Testis (tissue), 5 donors: ENCODE data around the gene CYP4X1. TPM values are rescaled to one million over a fixed set of nuclear protein-coding genes. Genes with fewer than 3 reads are reported as not detected.
"Not testable (repeated sequence)": the region's sequence is repeated elsewhere in the genome, so short reads cannot be mapped to it uniquely, and the experiment has no call there.

Source experiments
- DNase-seq: peaks from one replicate; pipeline ENCODE4 v3.0.0-alpha.2; 2019
- H3K27ac ChIP-seq, 2 donors: fragments of 200-600 bp; sonication (generic); one replicate each; pipeline ENCODE4 v1.5.1; 2019
- H3K27me3 ChIP-seq: fragments of 200-600 bp; sonication (generic); one replicate; pipeline ENCODE4 v1.5.1; 2019
- H3K36me3 ChIP-seq: fragments of 200-600 bp; sonication (generic); one replicate; pipeline ENCODE4 v1.5.1; 2017; ENCODE audit warnings: low read depth; ENCODE audit errors: missing control alignments
- H3K4me1 ChIP-seq: fragments of 200-600 bp; sonication (generic); one replicate; pipeline ENCODE4 v1.5.1; 2019
- H3K4me3 ChIP-seq, 2 donors: fragments of 200-600 bp; sonication (generic); one replicate each; pipeline ENCODE4 v1.5.1; 2017 to 2019
- H3K9me3 ChIP-seq: fragments of 200-600 bp; sonication (generic); one replicate; pipeline ENCODE4 v1.5.1; 2017
- CTCF ChIP-seq, 3 experiments: fragments of 450-650 bp in 2 of 3; fragments of 200-600 bp in 1 of 3; sonication (generic) in 1 of 3; IDR thresholded peaks; one replicate each; pipeline ENCODE4 v1.5.1; 2016 to 2019; ENCODE audit warnings: antibody characterized with exemption in 3 of 3, mild to moderate bottlenecking in 2 of 3, moderate library complexity in 1 of 3
- POLR2A ChIP-seq: fragments of 450-650 bp; IDR thresholded peaks from one replicate; pipeline ENCODE4 v1.6.1; 2017; ENCODE audit warnings: antibody characterized with exemption, mild to moderate bottlenecking, moderate library complexity
- WGBS, 2 donors: methylation state at CpG; one replicate each; pipeline ENCODE4 v1.1.5; 2018; 5-methylcytosine and 5-hydroxymethylcytosine counted together
- intact Hi-C: fragments of 100-400 bp; cut with DNase I; formaldehyde crosslinking; loops from one replicate; pipeline ENCODE4 v1.15.1; 2023; ENCODE audit warnings: low total_unique reads
- long read RNA-seq, 2 donors: transcript quantifications; one replicate each; lab custom pipeline, GENCODE V29; 2026
- polyA plus RNA-seq: library from polyadenylated mRNA; stranded (reverse); fragments of 350-450 nt; fragmentation: Illumina TruSeq; extraction: RNeasy Lipid Tissue Mini Kit (QIAGEN cat#74804); gene quantifications from one replicate; pipeline ENCODE4 v1.2.3, GENCODE V29; 2014; ENCODE audit warnings: low read depth, low replicate concordance; ENCODE audit not compliant: insufficient read depth
- total RNA-seq, 2 donors: library from RNA; depleted of rRNA; stranded (reverse); fragments of >200 nt; gene quantifications; one replicate each; pipeline ENCODE4 v1.2.3, GENCODE V29; 2016

Gene CYP4X1, protein sequence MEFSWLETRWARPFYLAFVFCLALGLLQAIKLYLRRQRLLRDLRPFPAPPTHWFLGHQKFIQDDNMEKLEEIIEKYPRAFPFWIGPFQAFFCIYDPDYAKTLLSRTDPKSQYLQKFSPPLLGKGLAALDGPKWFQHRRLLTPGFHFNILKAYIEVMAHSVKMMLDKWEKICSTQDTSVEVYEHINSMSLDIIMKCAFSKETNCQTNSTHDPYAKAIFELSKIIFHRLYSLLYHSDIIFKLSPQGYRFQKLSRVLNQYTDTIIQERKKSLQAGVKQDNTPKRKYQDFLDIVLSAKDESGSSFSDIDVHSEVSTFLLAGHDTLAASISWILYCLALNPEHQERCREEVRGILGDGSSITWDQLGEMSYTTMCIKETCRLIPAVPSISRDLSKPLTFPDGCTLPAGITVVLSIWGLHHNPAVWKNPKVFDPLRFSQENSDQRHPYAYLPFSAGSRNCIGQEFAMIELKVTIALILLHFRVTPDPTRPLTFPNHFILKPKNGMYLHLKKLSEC
- total RNA-seq, result 10 to 100 TPM in 1 of 2 donors, 1 to 10 TPM in 1; 9.4 to 10.4 TPM
- polyA plus RNA-seq, result 7.5 TPM
- long read RNA-seq, donor 1, partial matches to known transcripts, result 0 of 1 reads
- long read RNA-seq, donor 1, other reads (novel, unspliced or antisense), result 0 of 1 reads
- long read RNA-seq, donor 2, result 0 reads

DNA sequence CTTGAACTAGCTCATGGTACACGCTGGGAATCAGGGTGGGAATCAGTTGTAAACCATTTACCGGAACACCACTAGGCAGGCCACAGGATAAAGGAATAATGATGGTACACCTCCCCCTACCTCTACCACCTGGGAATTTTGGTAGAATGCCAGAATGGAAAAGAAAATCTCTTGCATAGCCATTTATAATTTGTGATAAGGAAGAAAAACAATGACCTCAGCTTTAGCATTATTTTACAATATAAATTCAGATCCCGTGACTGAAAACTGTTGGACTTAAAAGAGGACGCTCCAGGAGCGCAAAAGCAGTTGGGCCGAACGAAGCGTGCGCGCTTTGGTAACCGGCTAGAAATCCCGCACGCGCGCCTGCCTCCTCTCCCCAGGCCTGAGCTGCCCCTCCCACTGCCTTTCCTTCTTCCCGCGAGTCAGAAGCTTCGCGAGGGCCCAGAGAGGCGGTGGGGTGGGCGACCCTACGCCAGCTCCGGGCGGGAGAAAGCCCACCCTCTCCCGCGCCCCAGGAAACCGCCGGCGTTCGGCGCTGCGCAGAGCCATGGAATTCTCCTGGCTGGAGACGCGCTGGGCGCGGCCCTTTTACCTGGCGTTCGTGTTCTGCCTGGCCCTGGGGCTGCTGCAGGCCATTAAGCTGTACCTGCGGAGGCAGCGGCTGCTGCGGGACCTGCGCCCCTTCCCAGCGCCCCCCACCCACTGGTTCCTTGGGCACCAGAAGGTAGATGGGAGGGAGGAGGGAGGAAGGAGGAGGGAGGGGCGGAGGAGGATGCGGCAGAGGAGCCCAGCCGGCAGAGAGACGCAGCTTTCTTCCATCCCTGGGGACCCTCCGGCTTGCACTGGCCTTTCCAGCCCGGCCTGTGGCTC, at the start of gene CYP4X1:
CYP4X1 (plus strand) TSS at position 402 of the 873 bp plus-strand sequence; CDS start at position 551, 149 bp downstream.
- H3K4me1 ChIP-seq, result no peaks in the 10 kb centered on the region
- TF ChIP-seq POLR2A (no peak), CTCF (IDR thresholded peaks at IDR 0.05) (no peak)
- H3K9me3 ChIP-seq, result no peaks in the 10 kb centered on the region
- peak within 1 kb of the TSS; percentile 48 to 70 for H3K27ac ChIP-seq
- peak within 1 kb of the TSS; percentile 37 to 61 for H3K4me3 ChIP-seq
- H3K36me3 ChIP-seq, result no peaks in the 10 kb centered on the region
- intact Hi-C loops, result no loop called here
- DNase-seq, result peak; percentile 65
- no peaks in the 10 kb centered on the region for H3K27me3 ChIP-seq
- WGBS, 2 donors, result 3% methylated on average over 21 to 49 of the region's 49 CpGs

DNA sequence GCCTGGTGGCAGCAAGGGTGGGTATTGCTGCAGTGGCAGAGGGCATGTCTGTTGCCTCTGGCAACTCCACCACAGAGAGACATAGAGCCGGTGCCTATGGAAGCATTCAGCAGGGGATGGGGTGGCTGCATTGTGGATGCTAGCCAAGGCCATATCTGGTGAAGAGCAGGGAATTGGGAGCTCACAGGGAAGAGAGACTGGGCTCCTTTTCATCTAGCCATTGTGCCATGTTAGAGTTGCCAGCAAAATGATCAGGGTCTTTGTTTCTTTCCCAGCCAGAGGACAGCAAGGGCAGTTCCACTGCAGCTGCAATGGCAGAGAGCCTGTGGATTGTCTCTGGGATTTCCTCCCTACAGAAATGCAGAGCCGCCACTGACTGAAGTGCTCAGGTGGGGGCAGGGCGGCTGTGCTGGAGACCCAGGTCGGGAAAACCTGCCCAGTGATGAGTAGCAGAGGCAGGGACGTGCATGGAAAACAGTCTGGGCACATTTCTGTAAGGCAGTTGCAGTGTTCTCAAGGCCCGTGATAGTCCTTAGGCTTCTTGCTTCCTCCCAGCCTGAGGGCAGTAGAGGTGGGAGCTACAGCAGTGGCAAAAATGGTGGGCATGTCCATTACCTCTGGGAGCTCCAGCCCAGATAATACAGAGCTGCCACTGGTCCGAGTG, 40.2 kb upstream of the CYP4X1 start:
- Histone ChIP-seq H3K9me3 (no peaks in the 10 kb centered on the region), H3K36me3 (no peaks in the 10 kb centered on the region), H3K27me3 (no peaks in the 10 kb centered on the region), H3K4me3 (no peak overlapping the region), H3K27ac (no peak overlapping the region), H3K4me1 (no peaks in the 10 kb centered on the region)
- TF ChIP-seq POLR2A, result no peak
- TF ChIP-seq CTCF (IDR thresholded peaks at IDR 0.05), result no peak
- no peak for DNase-seq
- WGBS, 2 donors, result 57 to 65% methylated on average over 4 to 7 of the region's 7 CpGs
- intact Hi-C loops, result no loop called here

- Histone ChIP-seq H3K4me1 (no peaks in the 10 kb centered on the region), H3K27ac (no peak overlapping the region), H3K27me3 (no peaks in the 10 kb centered on the region), H3K4me3 (no peak overlapping the region), H3K36me3 (no peaks in the 10 kb centered on the region), H3K9me3 (no peaks in the 10 kb centered on the region)
- intact Hi-C loops, result no loop called here
- WGBS, 2 donors, result 48% methylated on average over 3 of the region's 3 CpGs; no CpG with 5 or more reads in 1 of the 2 donors
- no peak for DNase-seq
- TF ChIP-seq POLR2A (no peak), CTCF (IDR thresholded peaks at IDR 0.05) (no peak)
Measured at GRCh38 chr1:46983830-46984586, 39.5 kb upstream of the CYP4X1 start.

- intact Hi-C loops, result loop anchor here (10.0 kb wide), 1 partner anchor 246 kb away; no protein-coding TSS in a partner anchor
- not testable (repeated sequence) for H3K36me3 ChIP-seq
Measured at GRCh38 chr1:46990541-46990940, 32.9 kb upstream of the CYP4X1 start.

More at GRCh38 chr1:46990541-46990940, 32.9 kb upstream of the CYP4X1 start:
- H3K27ac ChIP-seq, H3K4me1 ChIP-seq, H3K9me3 ChIP-seq, H3K27me3 ChIP-seq, DNase-seq, H3K4me3 ChIP-seq: not testable (repeated sequence)
- 79 to 88% methylated on average over 2 of the region's 2 CpGs for WGBS, 2 donors
